RWPE1 (cell line): Measurements from ENCODE around the gene RFX1.

ENCODE experiments used
- CTCF ChIA-PET: fragments of 350-600 bp; sonication (Branson Sonifier 250); formaldehyde crosslinking; extraction: SDS; loops from one replicate; lab custom pipeline; 2021; lab: Yijun Ruan, JAX
- POLR2A ChIA-PET: fragments of 400-600 bp; formaldehyde crosslinking; extraction: SDS; loops from one replicate; lab custom pipeline; 2020; ENCODE audit warnings: antibody characterized with exemption; ENCODE audit not compliant: low non-redundant PET; lab: Yijun Ruan, JAX
- DNase-seq: peaks from one replicate; pipeline ENCODE4 v3.0.0; 2012; ENCODE audit warnings: low spot score
- H3K27ac ChIP-seq: fragments of 450-650 bp; 2 replicates; pipeline ENCODE4 v1.5.1; 2017
- CTCF ChIP-seq: fragments of 450-650 bp; conservative IDR thresholded peaks from 2 replicates; pipeline ENCODE4 v1.5.1; 2017; ENCODE audit warnings: low read depth, mild to moderate bottlenecking

Gene RFX1

GRCh38 chr19:13959962-13960862 is 45.9 kb downstream of the RFX1 start:
- ChIA-PET POLR2A (no interaction called here), CTCF (no interaction called here)
- peak overlapping the region; percentile 33 for H3K27ac ChIP-seq
- TF ChIP-seq CTCF: no peak
- DNase-seq: no peak

- no peak for DNase-seq
- ChIA-PET CTCF (interaction anchor here (0.6 kb wide), 2 partner anchors 80 to 81 kb away, joined by 4 to 5 read pairs; no protein-coding TSS in a partner anchor), POLR2A (no interaction called here)
- no peak for TF ChIP-seq CTCF
- H3K27ac ChIP-seq: peak overlapping the region; percentile 33; the same call in 1 of the 2 replicates
Observed at GRCh38 chr19:13959141-13959961, 46.8 kb downstream of the RFX1 start.

DNA sequence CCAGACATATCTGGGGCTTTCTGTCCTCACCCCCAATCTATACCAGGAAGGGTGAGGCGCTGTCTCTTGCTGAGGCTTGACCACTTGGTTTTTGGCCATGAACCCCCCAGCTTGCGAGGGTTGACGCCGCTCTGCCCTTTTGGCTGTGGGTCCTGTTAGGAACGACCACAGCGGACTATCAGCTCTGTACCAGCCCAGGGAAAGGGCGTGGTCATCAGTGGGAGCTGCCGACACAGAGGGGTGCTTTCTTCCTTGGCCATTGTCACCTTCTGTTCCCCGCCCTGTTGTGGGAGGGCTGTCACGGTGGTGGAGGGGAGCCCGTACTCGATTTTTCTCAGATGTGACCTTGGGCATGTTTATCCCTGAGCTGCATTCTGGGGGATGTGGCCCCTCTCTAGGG is 48.1 kb downstream of the RFX1 start:
- POLR2A ChIA-PET: no interaction called here

GRCh38 chr19:13957051-13957450 is 49.1 kb downstream of the RFX1 start:
- TF ChIP-seq CTCF: no peak
- H3K27ac ChIP-seq: peak overlapping the region; percentile 33
- POLR2A ChIA-PET: no interaction called here
- DNase-seq: no peak
- CTCF ChIA-PET: interaction anchor here (0.7 to 1.0 kb wide), 2 partner anchors 61 to 123 kb away, joined by 3 read pairs; no protein-coding TSS in a partner anchor

More for the DNA sequence above, 48.1 kb downstream of the RFX1 start:
- TF ChIP-seq CTCF: no peak
- DNase-seq: no peak
- H3K27ac ChIP-seq: peak overlapping the region; percentile 33; the same call in 1 of the 2 replicates
- CTCF ChIA-PET: interaction anchor here (0.6 kb wide), 1 partner anchor 74 kb away, joined by 5 read pairs; the partner anchor contains the start of gene IL27RA

DNA sequence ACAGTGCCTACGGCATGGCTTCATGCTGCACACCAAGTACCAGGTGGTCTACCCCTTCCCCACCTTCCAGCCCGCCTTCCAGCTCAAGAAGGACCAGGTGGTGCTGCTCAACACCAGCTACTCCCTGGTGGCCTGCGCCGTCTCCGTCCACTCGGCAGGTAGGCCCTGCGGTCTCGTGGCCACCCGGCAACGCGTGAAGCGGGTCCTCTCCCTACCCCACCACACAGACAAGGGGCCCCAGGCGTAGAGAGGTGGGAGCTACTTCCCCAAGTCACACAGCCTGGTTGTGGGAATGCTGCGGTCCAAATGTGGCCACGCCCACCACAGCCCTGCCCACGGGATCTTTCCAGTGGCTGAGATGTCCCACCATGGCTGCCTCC is 49.8 kb downstream of the RFX1 start:
- peak overlapping the region; percentile 33; the same call in 1 of the 2 replicates for H3K27ac ChIP-seq
- CTCF ChIA-PET: interaction anchor here (1.0 kb wide), 1 partner anchor 62 kb away, joined by 3 read pairs; no protein-coding TSS in a partner anchor
- POLR2A ChIA-PET: no interaction called here
- no peak for TF ChIP-seq CTCF
- no peak for DNase-seq

GRCh38 chr19:13955662-13956364 is 50.3 kb downstream of the RFX1 start:
- 0 out of 2 replicates have a peak overlapping the region, but pooled peaks have one; percentile 33 for H3K27ac ChIP-seq
- TF ChIP-seq CTCF: no peak
- ChIA-PET POLR2A (no interaction called here), CTCF (interaction anchor here (1.0 kb wide), 1 partner anchor 75 kb away, joined by 7 read pairs; no protein-coding TSS in a partner anchor)
- no peak for DNase-seq
